GM12892 (cell line): ENCODE data around the gene OR11H7.
"Not testable (repeated sequence)": the region's sequence is repeated elsewhere in the genome, so short reads cannot be mapped to it uniquely, and the experiment has no call there.

Experiments
- DNase-seq: peaks from one replicate; pipeline ENCODE4 v3.0.0; 2011; ENCODE audit not compliant: insufficient read length
- FAIRE-seq: peaks from 2 replicates; lab custom pipeline; 2011; peaks lifted over from hg19 to GRCh38; lab: Jason Lieb, UNC
- POLR2A ChIP-seq: IDR thresholded peaks from 2 replicates; pipeline ENCODE4 v1.6.1; 2011; ENCODE audit warnings: low read depth, low read length, control low read depth
- POLR2AphosphoS5 ChIP-seq: IDR thresholded peaks from 2 replicates; pipeline ENCODE4 v1.6.1; 2011; ENCODE audit warnings: low read depth, low read length, control low read depth
- TAF1 ChIP-seq: IDR thresholded peaks from 2 replicates; pipeline ENCODE4 v1.6.1; 2011; ENCODE audit warnings: low read depth, mild to moderate bottlenecking, control low read depth, low read length, borderline replicate concordance

Gene OR11H7

GRCh38 chr14:20209595-20209994 lies 19.2 kb upstream of the OR11H7 start:
- DNase-seq = no peak
- TF ChIP-seq POLR2AphosphoS5 = no peak
- TF ChIP-seq TAF1 = no peak
- TF ChIP-seq POLR2A = no peak
- no peak for FAIRE-seq

DNA sequence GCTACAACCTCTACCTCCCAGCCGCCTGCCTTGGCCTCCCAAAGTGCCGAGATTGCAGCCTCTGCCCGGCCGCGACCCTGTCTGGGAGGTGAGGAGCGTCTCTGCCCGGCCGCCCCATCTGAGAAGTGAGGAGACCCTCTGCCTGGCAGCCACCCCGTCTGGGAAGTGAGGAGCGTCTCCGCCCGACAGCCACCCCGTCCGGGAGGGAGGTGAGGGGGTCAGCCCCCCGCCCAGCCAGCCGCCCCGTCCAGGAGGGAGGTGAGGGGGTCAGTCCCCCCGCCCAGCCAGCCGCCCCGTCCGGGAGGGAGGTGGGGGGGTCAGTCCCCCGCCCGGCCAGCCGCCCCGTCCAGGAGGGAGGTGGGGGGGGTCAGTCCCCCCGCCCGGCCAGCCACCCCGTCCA lies 16.4 kb upstream of the OR11H7 start:
- DNase-seq, FAIRE-seq: not testable (repeated sequence)

- DNase-seq = no peak
- FAIRE-seq = no peak
- TF ChIP-seq TAF1 (no peak), POLR2AphosphoS5 (no peak), POLR2A (no peak)
Measured at GRCh38 chr14:20215196-20215595, 13.6 kb upstream of the OR11H7 start.

DNA sequence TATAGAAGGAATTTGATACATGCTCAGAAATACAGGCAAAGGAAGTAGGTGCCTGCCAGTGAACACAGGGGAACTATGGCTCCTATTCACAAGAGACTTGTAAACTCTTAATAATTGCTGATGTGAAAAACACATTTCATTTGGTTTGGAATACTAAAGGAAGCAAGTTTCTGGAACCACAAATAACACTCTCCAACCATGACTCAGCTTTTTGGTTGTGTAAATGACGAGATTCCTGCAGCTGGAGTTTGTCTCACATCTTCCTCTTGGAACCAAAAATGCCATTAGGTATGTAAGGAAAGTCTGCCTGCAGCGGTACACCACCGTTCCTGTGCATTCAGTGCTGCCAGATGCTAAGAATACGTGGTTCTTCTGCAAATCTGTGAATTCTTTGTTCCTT lies 9.7 kb upstream of the OR11H7 start:
- FAIRE-seq = no peak
- no peak for DNase-seq
- TF ChIP-seq POLR2AphosphoS5 (no peak), POLR2A (no peak), TAF1 (no peak)

DNA sequence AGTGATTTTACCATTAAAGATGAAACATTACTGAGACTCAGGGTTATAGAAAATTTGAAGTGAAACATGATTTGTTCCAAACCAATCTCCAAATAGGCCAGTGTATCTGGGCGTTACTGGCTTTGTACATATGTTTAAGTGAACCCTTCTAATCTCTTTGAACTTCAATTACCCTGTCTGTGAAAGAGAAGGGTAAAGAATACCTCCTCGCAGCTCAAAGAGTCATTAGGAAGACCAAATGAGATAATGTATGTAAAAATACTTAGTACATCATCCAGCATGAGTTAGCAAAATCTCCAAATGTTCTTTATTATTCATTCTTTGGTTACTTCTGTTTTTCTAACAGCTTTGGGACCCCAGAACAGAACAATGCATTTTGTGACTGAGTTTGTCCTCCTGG lies 5.4 kb upstream of the OR11H7 start, which contains the start of gene OR11H6:
Gene OR11H6 (plus strand): TSS at position 301 of the 400 bp plus-strand sequence. CDS start 0 bp downstream, at position 301.
- DNase-seq = no peak
- FAIRE-seq = no peak
- TF ChIP-seq POLR2AphosphoS5 (no peak), TAF1 (no peak), POLR2A (no peak)

DNA sequence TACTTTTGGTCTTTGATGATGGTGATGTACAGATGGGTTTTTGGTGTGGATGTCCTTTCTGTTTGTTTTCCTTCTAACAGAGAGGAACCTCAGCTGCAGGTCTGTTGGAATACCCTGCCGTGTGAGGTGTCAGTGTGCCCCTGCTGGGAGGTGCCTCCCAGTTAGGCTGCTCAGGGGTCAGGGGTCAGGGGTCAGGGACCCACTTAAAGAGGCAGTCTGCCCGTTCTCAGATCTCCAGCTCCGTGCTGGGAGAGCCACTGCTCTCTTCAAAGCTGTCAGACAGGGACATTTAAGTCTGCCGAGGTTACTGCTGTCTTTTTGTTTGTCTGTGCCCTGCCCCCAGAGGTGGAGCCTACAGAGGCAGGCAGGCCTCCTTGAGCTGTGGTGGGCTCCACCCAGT lies 6.6 kb downstream of the OR11H7 start:
- DNase-seq, FAIRE-seq: not testable (repeated sequence)

GRCh38 chr14:20247646-20248246 lies 19.0 kb downstream of the OR11H7 start:
- no peak for FAIRE-seq
- DNase-seq = no peak
- no peak for TF ChIP-seq POLR2A
- no peak for TF ChIP-seq POLR2AphosphoS5
- no peak for TF ChIP-seq TAF1

DNA sequence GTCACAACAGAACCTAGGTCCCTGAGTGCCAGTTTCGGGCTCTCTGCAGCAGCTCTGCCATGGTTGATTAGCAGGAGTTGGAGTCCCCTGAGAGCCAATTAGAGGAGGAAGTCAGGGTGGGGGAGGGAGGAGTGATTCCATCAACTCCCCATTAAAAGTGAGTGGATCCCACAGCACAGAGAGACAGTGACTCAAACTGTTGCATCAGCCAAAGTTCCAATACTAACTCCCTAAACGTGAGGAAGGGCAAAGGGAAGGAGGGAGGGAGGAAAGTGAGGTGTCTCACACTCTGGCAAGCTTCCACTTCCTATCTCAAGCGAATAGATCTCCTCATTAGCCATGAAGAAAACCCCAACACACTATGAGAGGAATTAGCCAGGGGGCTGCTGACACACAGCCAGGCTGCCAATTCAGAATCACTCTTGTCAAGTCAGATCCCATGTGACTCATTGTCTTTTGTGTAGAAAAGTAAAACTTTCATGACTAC lies 33.9 kb downstream of the OR11H7 start:
- DNase-seq = no peak
- FAIRE-seq = no peak
- TF ChIP-seq TAF1 = no peak
- no peak for TF ChIP-seq POLR2AphosphoS5
- TF ChIP-seq POLR2A = no peak

DNA sequence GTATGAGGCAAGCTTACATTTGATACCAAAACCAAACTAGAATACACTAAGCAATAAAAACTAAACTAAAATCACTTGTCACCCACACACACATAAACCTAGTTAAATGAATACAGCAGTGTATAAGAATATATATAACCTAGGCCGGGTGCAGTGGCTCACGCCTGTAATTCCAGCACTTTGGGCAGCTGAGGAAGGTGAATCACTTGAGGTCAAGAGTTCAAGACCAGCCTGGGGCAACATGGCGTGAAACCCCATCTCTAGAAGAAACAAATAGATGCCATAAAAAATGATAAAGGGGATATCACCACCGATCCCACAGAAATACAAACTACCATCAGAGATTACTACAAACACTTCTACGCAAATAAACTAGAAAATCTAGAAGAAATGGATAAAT lies 35.6 kb downstream of the OR11H7 start:
- DNase-seq, FAIRE-seq: not testable (repeated sequence)

GRCh38 chr14:20274062-20274461 lies 45.3 kb downstream of the OR11H7 start:
- TF ChIP-seq TAF1 (no peak), POLR2A (no peak), POLR2AphosphoS5 (no peak)
- no peak for DNase-seq
- FAIRE-seq = no peak

DNA sequence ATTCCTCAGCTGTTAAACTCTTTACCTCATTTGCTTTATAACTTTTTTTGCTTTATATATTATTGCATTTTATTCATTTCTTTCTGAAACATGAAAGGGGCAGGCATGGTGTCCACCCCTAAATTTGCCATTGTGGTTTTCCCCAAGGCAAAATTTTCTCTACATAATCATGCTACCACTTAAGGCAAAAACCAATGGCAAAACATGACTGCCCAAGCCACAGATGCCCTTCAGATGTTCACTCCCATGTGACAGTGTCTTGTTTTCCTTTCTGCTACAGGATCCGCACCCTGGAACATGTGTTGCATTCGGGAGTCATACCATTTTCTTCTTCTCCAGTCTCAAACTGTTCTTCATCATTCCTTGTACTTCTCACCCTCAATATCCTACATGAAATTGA lies 48.6 kb downstream of the OR11H7 start:
- FAIRE-seq (no peak), DNase-seq (no peak)
- TF ChIP-seq POLR2AphosphoS5 (no peak), POLR2A (no peak), TAF1 (no peak)

DNA sequence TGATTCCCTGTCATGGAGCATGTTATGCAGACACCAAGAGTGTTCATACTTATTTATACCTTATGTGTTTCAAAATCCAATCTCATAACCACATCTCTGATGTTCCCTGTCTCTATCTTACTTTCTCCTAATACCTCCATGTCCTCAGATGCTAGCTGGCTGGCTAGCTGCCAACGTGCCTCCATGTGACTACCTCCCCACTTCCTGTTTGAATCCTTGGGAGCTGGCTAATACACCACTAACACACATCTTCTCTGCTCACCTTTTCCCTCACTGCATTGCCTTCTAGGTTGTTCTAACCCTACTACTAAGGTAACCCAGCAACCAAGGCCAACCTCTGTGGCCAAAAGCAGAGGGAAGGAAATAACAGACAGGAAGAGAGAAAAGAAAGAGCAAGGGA lies 49.6 kb downstream of the OR11H7 start:
- DNase-seq = no peak
- TF ChIP-seq POLR2A (no peak), TAF1 (no peak), POLR2AphosphoS5 (no peak)
- peak; percentile 40 for FAIRE-seq

DNA sequence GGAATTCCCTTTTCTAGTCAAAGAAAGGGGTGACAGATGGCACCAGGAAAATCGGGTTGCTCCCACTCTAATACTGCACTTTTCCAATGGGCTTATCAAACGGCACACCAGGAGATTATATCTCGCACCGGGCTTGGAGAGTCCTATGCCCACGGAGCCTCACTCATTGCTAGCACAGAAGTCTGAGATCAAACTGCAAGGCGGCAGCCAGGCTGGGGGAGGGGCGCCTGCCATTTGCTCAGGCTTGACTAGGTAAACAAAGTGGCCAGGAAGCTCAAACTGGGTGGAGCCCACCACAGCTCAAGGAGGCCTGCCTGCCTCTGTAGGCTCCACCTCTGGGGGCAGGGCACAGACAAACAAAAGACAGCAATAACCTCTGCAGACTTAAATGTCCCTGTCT lies 51.5 kb downstream of the OR11H7 start:
- not testable (repeated sequence) for FAIRE-seq, DNase-seq
